ENCODE results near the gene FRMD4A.

DNA sequence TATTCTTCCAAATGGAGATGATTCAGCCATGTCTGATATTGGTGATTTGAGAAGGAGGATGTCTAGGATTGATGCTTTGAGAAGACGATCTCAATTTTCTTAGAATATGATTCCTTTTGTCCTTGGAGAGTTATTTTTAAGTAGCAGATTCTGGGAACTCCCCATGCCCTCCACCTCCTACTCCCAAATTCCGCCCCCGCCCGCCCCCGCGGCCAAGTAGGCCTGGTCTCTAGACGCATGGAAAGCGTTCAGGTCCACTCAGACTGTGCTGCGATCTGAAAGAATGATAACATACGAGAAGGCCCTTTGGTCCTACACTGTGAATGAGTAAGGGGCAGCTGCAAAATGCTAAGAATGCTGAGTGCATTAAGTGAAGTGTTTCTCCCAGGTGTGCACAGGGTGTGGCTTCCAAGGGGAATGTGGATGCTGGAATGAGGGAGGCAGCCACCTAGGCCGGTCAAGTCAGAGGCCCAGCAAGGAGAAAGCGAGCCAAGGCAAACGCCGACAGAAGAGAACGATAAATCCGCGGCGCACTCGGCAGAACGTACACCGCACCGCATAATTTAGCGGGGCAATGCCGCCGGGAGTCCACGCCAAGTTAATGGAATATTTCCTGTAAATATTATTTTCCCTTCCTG, 601.7 kb downstream of the FRMD4A start:
- TF ChIP-seq, protein P1, sequence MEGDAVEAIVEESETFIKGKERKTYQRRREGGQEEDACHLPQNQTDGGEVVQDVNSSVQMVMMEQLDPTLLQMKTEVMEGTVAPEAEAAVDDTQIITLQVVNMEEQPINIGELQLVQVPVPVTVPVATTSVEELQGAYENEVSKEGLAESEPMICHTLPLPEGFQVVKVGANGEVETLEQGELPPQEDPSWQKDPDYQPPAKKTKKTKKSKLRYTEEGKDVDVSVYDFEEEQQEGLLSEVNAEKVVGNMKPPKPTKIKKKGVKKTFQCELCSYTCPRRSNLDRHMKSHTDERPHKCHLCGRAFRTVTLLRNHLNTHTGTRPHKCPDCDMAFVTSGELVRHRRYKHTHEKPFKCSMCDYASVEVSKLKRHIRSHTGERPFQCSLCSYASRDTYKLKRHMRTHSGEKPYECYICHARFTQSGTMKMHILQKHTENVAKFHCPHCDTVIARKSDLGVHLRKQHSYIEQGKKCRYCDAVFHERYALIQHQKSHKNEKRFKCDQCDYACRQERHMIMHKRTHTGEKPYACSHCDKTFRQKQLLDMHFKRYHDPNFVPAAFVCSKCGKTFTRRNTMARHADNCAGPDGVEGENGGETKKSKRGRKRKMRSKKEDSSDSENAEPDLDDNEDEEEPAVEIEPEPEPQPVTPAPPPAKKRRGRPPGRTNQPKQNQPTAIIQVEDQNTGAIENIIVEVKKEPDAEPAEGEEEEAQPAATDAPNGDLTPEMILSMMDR (IDR thresholded peaks at IDR 0.05), result no peak
- TF ChIP-seq EZH2phosphoT487 (IDR thresholded peaks at IDR 0.05), result no peak

Measured in neural progenitor cell (in vitro differentiated cells).